Lung (tissue), 12 donors: ENCODE data around the gene TBC1D1. TPM values are rescaled to one million over a fixed set of nuclear protein-coding genes. Genes with fewer than 3 reads are reported as not detected.

Source experiments
- ATAC-seq: fragments of 200-7000 bp; cut with Tn5 transposase; one replicate; pipeline ENCODE4 v1.9.1; 2020; ENCODE audit warnings: moderate number of reproducible peaks; ENCODE audit not compliant: insufficient read depth, low FRiP score
- DNase-seq, 3 donors: peaks; one replicate each; pipeline ENCODE4 v3.0.0-alpha.2; 2013 to 2017
- H3K27ac ChIP-seq, 2 donors: one replicate each; pipeline ENCODE4 v1.5.1; 2013; ENCODE audit warnings: mild to moderate bottlenecking in 2 of 2, moderate library complexity in 2 of 2, control low read depth in 1 of 2, inconsistent platforms in 1 of 2, low read depth in 1 of 2, low read length in 1 of 2
- H3K27me3 ChIP-seq, 3 donors: one replicate each; pipeline ENCODE4 v1.5.1; 2013; ENCODE audit warnings: low read length in 2 of 3; ENCODE audit not compliant: control insufficient read depth in 3 of 3, insufficient read depth in 3 of 3
- H3K36me3 ChIP-seq, 4 donors: one replicate each; pipeline ENCODE4 v1.5.1; 2013; ENCODE audit warnings: low read length in 4 of 4, mild to moderate bottlenecking in 1 of 4, moderate library complexity in 1 of 4; ENCODE audit not compliant: control insufficient read depth in 4 of 4, insufficient read depth in 4 of 4
- H3K4me1 ChIP-seq, 5 donors: one replicate each; pipeline ENCODE4 v1.5.1; 2013; ENCODE audit warnings: low read length in 5 of 5, mild to moderate bottlenecking in 2 of 5, moderate library complexity in 1 of 5; ENCODE audit not compliant: control insufficient read depth in 5 of 5, insufficient read depth in 5 of 5
- H3K4me3 ChIP-seq: one replicate; pipeline ENCODE4 v1.5.1; 2013; ENCODE audit warnings: mild to moderate bottlenecking, control low read depth, moderate library complexity
- H3K9ac ChIP-seq, 2 donors: one replicate each; pipeline ENCODE4 v1.5.1; 2013; ENCODE audit warnings: low read length in 2 of 2, control low read depth in 1 of 2; ENCODE audit not compliant: insufficient read depth in 1 of 2
- H3K9me3 ChIP-seq, 4 donors: one replicate each; pipeline ENCODE4 v1.5.1; 2013; ENCODE audit warnings: low read length in 3 of 4, mild to moderate bottlenecking in 1 of 4, moderate library complexity in 1 of 4; ENCODE audit not compliant: control insufficient read depth in 4 of 4, insufficient read depth in 3 of 4
- WGBS, 2 donors: extraction: QIAGEN DNeasy Blood & Tissue Kit; methylation state at CpG; one replicate each; pipeline ENCODE4 v1.1.7; 2013; 5-methylcytosine and 5-hydroxymethylcytosine counted together
- polyA plus RNA-seq, 2 donors: library from polyadenylated mRNA; stranded (reverse); fragments of 200-250 nt; gene quantifications; one replicate each; pipeline ENCODE4 v1.2.1, GENCODE V29; 2013
- total RNA-seq, 2 donors: library from RNA; depleted of rRNA in 1 of 2; stranded (reverse); fragments of >200 nt in 1 of 2; gene quantifications; one replicate each; pipeline ENCODE4 v1.2.1, GENCODE V29; 2014 to 2021
- TF ChIP-seq, protein P1 (sequence below): IDR thresholded peaks from 2 replicates; pipeline ENCODE4 v1.5.1; 2012; ENCODE audit warnings: mild to moderate bottlenecking; ENCODE audit errors: control extremely low read depth, extremely low read depth
- donor health status: control.
- donor health status: control.
- donor health status: Bipolar disorder and iron deficiency.
- donor health status: healthy.
- donor health status: DM: yes; HTN: yes; CAD: no.

Gene TBC1D1
- total and polyA plus RNA-seq, 4 donors: 23.6 to 71.1 (median 43.9) TPM

DNA sequence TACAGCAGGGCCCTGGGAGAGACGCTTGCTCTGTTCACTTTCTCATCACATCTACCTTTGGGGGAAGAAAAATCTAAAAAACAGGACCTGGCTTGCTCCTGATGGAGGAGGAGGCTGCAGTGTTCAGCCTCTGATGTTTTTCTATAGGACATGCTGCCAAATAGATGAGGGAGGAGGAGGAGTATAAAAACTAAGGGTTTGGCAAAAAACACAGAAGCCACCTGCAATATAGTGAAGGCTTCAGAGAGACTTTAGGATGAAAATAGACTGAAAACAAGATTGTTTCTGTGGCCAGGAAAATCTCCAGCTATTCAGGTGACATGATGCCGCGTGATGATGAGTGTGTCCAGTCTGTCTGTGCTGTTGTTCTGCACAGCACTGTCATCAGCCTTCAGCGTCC, 229.9 kb downstream of the TBC1D1 start:
- TF ChIP-seq, protein P1, sequence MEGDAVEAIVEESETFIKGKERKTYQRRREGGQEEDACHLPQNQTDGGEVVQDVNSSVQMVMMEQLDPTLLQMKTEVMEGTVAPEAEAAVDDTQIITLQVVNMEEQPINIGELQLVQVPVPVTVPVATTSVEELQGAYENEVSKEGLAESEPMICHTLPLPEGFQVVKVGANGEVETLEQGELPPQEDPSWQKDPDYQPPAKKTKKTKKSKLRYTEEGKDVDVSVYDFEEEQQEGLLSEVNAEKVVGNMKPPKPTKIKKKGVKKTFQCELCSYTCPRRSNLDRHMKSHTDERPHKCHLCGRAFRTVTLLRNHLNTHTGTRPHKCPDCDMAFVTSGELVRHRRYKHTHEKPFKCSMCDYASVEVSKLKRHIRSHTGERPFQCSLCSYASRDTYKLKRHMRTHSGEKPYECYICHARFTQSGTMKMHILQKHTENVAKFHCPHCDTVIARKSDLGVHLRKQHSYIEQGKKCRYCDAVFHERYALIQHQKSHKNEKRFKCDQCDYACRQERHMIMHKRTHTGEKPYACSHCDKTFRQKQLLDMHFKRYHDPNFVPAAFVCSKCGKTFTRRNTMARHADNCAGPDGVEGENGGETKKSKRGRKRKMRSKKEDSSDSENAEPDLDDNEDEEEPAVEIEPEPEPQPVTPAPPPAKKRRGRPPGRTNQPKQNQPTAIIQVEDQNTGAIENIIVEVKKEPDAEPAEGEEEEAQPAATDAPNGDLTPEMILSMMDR: no peak
- 99% methylated on average over 4 of the region's 4 CpGs for WGBS, 2 donors
- no peaks in the 10 kb centered on the region for H3K27me3 ChIP-seq
- H3K4me3 ChIP-seq: no peak overlapping the region
- no peaks in the 10 kb centered on the region for H3K9me3 ChIP-seq
- H3K4me1 ChIP-seq: peaks cover 0 to 24% (median 1%) of the 10 kb centered on the region in 5 donors
- no peak overlapping the region for H3K9ac ChIP-seq
- DNase-seq (no peak), ATAC-seq (no peak)
- H3K36me3 ChIP-seq: peaks cover 11 to 33% (median 13%) of the 10 kb centered on the region in 4 donors
- no peak overlapping the region for H3K27ac ChIP-seq

DNA sequence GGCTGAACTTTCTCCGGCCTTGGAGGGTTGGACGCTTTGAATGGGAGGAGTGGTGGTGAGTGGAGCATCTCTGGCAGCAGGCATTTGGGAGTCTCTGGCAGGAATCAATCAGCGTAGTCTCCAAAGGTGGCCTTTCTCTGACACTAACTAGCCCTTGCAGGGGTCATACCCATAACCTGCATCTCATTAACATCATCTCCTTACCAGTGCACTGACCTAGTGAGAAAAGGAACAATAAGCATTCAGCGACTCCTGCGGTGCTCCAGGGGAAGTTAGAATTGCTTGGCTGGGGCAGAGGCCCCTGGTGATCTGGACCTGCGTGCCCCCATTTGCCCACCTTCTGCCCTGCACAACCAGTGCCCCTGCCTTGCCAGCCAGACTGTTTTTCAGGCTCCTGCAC, 231.2 kb downstream of the TBC1D1 start:
- H3K4me3 ChIP-seq: no peak overlapping the region
- no peaks in the 10 kb centered on the region for H3K9me3 ChIP-seq
- H3K9ac ChIP-seq: no peak overlapping the region
- no peaks in the 10 kb centered on the region for H3K27me3 ChIP-seq
- H3K36me3 ChIP-seq: peaks cover 11 to 28% (median 13%) of the 10 kb centered on the region in 4 donors
- peaks cover 0 to 24% (median 0%) of the 10 kb centered on the region in 5 donors for H3K4me1 ChIP-seq
- WGBS, 2 donors: 95 to 96% methylated on average over 6 of the region's 6 CpGs
- DNase-seq: no peak
- ATAC-seq: no peak
- TF ChIP-seq, protein P1: no peak
- no peak overlapping the region for H3K27ac ChIP-seq

DNA sequence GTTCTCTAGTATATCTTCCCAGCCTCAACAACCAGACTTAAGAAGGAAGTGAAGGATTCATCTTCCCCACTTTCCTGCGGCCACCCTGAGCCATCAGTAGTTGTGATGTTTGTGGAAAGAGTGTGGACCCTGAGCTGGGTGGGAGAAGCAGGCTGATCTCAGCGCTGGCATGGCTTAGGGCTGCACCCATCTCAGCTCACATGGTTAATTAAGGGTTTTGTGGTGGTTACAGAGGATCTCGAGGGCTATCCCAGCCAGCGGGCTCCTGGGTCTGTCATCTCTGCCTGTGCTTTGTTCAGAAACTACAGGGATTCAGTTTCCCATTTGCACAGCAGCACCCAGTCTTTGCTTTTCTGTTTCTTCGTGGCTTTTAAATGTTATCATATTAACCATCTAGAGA, 232.7 kb downstream of the TBC1D1 start:
- peaks cover 0 to 24% (median 4%) of the 10 kb centered on the region in 5 donors for H3K4me1 ChIP-seq
- ATAC-seq: no peak

More for the DNA sequence above, 232.7 kb downstream of the TBC1D1 start:
- WGBS, 2 donors: 88 to 92% methylated on average over 5 of the region's 5 CpGs
- Histone ChIP-seq H3K9me3 (no peaks in the 10 kb centered on the region), H3K27me3 (no peaks in the 10 kb centered on the region), H3K4me3 (no peak overlapping the region), H3K9ac (no peak overlapping the region), H3K36me3 (peaks cover 6 to 22% (median 11%) of the 10 kb centered on the region in 4 donors), H3K27ac (no peak overlapping the region)
- no peak for DNase-seq
- TF ChIP-seq, protein P1: no peak
